DLD1 (cell line): ENCODE data around the gene TTR.

Source experiments
- in situ Hi-C: cut with HindIII; loops from 2 replicates; pipeline ENCODE4 v1.10.0; 2017; ENCODE audit warnings: low sequenced_read_pairs

TTR gene

DNA sequence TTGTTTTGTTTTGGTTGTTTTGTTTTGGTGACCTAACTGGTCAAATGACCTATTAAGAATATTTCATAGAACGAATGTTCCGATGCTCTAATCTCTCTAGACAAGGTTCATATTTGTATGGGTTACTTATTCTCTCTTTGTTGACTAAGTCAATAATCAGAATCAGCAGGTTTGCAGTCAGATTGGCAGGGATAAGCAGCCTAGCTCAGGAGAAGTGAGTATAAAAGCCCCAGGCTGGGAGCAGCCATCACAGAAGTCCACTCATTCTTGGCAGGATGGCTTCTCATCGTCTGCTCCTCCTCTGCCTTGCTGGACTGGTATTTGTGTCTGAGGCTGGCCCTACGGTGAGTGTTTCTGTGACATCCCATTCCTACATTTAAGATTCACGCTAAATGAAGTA, at the start of gene TTR:
Gene TTR, plus strand, starts transcription at position 250 of the 400 bp plus-strand sequence. Its CDS starts 26 bp downstream, at position 276.
- in situ Hi-C loops = no loop called here

DNA sequence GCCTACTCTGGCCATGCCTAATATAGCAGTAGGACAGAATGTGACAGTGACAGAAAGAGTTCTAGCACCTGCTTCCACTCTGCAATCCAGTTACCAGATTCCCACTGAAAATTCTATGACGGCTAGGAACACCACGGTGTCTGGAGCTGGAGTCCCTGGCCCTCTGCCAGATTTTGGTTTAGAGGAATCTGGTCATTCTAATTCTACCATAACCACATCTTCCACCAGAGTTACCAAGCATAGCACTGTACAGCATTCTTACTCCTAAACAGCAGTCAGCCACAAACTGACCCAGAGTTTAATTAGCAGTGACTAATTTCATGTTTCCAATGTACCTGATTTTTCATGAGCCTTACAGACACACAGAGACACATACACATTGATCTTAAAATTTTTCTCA, 45.2 kb upstream of the TTR start:
- in situ Hi-C loops = no loop called here

DNA sequence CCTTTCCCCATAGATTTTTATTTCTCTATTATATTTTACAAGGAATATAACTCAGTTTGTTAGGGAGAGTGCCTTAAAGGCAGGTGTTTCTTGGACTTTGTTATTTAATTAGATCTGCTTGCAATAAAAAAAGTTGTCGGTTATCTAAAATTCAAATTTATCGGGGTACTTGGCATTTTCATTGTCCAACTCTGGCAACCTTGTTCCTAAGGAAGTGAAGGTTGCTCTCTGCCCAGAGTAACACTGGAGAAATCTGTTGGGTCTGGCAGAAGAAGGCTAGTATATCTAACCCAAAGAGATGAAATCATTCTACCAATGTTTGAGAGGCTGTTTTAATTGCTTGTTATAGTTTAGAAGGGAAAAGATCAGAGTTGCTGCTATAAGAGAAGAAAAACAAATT, 42.8 kb upstream of the TTR start:
- in situ Hi-C loops = no loop called here

DNA sequence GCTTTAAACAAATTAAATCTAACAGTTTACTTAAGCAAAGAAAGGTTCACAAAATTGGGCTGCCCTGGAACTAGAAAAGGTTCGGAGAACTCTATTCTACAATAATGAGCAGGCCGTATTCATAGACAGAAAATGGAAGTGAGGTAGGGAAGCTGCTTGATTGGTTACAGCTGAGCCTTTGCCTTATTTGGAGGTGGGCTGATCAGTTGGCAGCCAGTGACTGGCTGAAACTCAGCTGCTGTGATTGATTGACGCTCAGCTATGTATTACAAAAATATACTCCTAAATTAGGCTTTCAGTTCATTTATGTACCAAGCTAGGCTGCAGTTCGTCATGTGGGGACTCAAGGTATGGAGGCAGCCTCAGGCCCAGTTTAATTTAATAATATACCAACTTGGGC, 42.3 kb upstream of the TTR start:
- in situ Hi-C loops = no loop called here

DNA sequence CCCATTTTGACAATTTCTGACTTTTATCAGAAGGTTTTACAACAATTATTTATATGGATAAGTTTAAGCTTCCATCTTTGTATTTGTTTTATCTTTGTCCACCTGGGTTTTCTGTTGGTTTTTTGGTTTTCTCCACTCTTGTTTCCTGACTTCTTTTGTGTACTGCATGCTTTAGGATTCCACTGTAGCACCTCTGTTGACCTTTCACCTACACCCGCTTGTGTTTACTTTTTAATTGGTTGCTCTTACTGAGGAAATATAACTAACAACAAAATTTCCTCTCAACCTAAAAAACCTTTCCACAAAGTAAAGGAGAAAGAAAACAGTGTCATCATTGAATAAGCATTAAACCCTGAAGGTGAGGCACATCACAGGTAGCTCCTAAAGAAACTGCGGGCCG, 39.8 kb upstream of the TTR start:
- in situ Hi-C loops = no loop called here

DNA sequence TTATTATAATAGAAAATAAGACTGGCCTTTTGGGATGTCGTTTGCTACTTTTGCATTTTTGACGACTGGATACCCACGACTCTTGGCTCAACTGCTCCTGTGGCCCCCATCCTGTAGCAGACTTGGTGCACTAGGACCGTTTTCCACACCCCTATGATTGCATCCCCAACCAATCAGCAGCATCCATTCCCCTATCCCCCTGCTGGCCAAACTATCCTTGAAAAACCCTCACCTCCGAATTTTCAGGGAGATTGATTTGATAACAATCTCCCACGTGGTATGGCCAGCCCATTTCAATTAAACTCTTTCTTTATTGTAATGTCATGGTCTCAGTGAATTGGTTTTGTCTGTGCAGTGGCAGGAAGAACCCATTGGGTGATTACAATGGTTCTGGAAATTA, 37.9 kb upstream of the TTR start:
- in situ Hi-C loops = no loop called here

DNA sequence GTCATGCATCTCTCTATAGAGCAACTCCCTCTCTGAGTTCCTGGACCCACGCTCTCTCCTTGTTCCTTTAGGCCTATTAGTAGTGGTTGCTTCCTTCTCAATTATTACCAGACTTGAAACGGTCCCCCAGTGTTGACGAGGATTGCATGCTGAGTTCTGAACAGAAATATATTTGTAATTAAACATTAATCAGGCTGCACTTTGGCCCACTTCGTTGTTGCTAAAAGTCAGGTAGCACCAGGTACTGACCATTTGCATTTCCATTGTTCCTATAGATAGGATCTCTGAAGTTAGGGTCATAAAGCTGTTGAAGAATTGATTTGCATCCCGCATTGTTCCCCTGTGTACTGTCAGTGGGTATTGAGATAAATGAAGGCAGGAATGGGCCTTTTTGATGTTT, 36.9 kb upstream of the TTR start:
- in situ Hi-C loops = no loop called here

DNA sequence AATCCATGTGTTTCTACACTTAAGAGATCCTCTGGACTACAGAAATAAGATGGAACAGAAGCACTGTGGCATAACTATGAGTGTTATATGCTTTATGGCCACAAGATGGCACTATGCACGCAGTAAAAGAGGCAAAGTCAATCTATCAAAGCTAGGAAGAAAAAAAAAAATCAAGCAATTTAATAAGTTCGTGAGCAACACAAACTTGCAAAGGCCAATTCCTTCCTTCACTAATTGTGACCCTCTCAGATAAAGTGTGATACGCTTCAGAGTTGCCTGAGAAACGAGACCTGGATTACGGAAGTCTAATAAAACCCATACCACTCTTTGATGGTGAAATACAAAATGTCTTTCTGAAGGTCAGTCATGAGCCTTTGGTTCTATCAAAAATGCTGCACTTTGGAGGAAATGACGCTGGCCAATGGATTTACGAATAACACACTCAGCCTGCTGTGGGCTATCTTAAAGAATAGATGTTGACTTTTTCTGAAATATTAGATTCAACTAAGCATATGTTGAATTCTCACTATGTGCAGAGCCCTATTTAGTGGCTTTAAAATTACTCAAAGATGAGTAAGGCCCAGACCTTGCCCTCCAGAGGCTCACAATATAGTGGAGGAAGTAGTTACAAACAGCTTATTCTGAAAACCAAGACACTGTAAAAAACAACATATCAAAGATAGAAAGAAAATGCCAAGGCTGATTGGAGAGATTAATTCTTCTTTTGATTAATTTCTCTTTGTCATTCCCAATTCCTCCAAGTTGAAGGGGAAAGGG, 35.5 kb upstream of the TTR start:
- in situ Hi-C loops = no loop called here

DNA sequence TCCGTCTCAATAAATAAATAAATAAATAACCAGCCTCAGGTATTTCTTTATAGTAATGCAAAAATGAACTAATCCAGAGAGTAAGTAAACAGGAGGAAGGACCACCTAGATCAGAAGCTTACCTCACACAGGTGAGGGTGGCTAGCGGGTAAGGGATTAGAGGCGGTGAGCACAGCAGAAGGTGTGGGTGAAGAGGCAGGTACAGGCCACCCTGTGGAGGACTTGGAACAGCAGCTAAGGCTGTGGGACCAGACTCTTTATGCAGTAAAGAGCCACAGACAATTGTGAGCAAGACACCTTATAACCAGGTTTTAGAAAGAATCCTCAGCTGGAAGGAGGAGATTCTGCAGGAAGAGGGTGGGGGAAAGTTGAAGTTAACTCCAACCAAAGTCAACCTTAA, 34.2 kb upstream of the TTR start:
- in situ Hi-C loops = no loop called here

DNA sequence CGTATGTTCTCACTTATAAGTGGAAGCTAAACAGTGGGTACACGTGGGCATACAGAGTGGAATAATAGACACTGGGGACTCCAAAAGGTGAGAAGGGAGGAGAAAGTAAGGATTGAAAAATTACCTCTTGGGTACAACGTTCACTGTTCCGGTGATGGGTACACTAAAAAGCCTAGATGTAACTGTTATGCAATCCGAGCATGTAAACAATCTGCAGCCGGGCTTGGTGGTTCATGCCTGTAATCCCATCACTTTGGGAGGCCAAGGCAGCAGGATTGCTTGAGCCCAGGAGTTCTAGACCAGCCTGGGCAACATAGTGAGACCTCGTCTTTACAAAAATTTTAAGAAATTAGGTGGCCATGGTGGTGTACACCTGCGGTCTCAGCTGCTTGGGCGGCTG, 33.1 kb upstream of the TTR start:
- in situ Hi-C loops = no loop called here

DNA sequence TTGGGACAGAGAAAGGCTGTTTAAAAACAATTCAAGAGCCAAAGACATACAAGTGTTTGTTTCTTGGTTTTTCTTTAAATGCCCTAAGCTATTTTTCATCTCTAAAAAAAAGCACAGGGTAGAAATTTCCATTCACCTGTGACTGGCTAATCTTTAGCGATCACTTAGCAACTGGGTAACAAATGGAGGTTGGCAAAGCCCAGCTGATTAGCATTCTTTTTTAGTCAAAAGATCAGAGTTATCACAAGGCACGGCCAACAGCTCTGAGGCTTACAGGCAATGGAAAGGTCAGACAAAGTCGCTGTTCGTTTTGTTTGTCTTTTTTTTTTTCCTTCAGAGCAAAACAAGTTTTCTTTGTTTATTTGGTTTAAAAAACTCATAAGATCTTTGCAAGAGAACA, 29.0 kb upstream of the TTR start:
- in situ Hi-C loops = no loop called here

DNA sequence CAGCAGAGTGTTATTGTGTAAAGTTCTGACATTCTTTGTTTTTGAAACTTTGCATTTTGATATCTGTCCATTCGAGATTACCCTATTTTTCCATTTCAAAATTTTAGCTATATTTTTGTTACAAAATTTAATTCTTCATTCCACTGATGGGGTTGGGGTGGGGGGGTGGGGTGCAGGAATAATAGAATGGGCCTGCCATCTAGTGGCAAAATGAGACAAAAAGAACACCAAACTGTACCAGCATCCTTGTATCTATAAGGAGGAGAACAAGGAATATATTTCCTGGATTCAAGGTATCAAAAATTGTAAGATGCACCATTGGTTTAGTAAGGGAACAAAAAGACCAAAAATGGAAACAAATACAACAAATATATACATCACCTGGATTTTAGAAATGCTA, 27.9 kb upstream of the TTR start:
- in situ Hi-C loops = no loop called here

DNA sequence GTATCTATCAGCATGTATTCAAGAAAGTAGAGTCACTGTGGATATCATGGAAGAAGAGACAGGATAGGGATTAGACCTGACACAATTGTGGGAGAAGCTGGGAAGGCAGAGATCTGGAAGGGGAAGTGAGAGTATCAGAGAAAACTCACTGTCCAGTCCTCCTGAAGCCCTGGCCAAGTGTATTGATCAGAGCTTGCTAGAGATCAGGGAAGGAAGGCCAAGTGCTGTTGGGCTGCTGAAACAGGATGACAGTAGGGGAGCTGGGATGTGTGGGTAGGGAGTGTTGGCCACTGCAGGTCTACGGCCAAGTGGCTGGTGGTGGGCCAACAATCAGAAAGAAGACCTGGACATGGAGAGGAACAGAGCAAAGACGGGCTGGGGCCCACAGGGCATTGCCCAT, 26.3 kb upstream of the TTR start:
- in situ Hi-C loops = no loop called here

DNA sequence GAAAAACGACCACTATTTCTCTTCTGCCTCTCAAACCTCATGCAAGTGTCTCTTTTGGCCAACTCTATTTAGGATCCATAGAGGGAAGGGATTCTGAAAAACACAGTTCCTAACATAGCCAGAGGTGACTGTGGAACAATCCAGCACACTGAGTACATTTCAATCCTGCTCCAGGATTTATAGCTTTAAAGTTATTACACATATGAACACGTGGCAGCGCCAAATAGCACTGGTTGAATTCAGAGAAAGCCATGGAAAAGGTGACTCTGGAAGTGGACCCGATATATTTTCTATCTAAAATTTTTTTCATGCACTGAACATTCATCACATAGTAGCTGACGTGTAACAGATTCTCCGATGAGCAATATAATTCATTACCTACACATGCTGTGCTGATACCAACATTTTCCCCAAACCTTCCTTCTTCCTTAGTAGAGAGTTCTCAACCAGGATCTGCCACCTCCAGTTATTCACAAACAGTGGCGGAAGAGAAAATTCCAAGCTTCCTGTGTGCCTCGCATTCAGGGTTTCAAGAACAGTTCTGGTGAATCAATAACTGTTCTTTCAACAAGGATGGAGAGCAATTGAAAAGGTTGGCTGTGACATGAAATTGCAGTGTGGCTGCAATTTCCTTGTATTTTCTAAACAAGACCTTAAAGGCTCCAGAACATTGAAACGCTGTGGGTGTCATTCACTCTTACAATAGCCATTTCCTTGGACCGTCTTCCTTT, 25.7 kb upstream of the TTR start:
- in situ Hi-C loops = no loop called here

DNA sequence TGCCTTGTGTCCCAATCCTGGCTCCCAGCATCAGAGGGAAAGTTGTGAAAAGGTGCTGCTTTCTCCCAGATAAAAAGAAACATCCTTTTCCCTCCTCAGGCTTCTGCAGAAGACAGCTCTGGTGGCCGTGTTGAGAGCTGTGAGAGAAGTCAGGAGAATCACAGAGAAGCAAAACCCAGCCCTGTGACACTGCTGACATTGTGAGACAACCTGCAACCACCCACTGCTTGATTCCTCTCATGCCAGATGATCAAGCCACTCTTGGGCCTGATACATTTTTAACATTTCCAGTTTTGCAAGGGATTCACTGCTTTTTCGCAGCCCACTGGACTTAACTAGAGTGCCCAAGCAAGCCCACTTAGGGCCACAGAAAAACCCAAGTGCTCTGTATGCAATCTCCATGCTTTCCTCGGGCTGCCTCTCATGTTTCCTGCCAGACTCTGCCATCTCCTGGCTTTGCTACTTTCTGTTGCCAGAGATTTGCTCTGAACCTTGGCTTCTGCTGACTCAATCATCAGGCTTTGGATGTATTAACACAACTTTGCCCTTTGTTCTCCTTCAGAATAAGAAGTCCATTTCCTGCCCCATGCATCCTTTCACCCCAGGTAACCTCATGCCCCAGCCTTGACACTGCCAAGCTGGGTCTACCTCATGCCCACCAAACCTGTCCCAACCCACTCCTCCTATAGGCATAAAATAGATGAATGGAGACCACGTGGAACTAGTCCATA, 24.9 kb upstream of the TTR start:
- in situ Hi-C loops = no loop called here

DNA sequence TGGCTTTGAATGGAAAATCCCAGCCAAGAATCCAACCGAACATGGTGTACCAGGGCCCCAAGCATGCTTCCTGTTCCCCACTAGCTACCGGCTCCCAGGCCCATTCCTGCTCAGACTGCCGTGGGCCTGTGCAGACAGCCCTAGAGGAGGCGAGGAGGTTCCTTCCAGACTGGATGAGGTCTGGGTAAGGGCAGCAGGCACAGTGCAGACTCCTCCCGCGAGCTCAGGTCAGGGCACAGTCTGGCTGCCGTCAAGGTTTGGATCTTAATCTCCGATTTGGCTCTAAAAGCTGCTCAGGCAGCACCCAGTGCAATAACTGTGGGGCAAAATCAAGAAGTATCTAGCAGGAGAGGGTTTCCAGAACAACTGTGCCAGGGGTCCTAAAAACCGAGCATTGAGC, 19.3 kb upstream of the TTR start:
- in situ Hi-C loops = no loop called here

DNA sequence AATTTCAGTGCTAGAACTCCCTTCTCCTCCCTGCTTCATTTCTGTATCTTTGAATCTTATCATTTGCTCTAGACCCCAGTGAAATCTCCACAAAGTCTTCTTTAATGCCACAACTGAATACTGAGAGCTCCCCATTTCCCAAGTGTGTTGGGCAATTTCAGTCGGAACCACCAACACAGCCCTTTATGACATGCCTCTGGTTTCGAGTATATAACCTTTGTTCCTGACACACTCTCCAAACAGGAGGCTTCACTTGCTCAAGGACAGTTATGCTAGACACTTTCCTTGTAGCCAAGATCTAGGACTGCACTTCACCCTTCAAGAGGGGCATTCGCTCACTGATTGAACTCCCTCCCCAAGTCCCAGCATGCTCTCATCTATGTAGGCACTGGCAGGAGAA, 18.6 kb upstream of the TTR start:
- in situ Hi-C loops = no loop called here

DNA sequence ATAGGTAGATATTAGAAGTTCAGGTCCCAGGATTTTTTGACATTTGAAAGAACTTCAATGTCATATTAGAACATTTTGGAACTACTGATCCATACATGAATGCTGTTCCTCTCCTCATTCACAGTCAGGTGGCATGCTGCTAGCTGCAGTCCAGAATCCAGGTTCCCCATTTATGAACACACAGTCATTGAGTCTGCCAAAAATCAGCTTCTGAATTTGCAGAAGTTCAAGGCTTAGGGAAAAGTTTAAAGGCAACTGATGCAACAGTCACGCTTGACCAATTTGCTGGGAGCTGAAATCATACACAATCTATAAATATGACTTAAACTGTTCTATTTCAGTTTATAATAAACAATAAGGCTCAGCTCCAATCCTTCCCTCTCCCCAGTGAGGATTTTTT, 17.3 kb upstream of the TTR start:
- in situ Hi-C loops = no loop called here

DNA sequence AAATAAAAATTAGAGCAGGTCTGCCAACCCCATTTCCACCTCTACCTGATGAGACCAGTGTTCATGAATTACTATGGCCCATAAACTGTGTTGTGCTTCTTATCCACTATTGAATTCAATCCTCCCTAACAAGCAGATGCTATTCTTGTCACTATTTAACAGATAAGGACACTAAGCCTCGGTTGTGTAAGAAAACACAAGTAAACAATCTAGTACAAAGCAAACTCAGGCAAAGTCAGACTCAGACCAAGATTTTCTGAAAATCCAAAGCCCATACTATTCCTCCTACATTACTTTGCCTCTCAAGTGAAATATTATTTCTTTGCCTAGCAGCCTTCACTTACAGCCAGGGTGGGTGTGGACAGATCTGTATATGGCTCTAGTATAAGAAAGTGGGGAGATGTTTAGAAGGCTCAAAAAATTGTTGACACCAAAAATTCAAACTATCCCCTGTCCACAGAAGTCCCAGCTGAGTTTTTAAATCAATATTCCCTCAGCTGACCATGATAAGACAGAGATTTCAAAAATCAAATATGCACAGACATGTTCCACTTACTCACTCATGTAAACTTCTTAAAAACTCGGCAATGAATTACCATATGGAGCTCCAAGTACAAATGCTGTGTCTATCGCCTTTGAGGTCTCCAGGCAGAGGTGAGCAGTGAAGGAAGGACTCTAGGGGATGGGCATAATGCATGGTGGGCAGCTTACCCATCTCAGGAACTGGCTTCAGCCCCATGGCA, 16.0 kb upstream of the TTR start:
- in situ Hi-C loops = no loop called here

DNA sequence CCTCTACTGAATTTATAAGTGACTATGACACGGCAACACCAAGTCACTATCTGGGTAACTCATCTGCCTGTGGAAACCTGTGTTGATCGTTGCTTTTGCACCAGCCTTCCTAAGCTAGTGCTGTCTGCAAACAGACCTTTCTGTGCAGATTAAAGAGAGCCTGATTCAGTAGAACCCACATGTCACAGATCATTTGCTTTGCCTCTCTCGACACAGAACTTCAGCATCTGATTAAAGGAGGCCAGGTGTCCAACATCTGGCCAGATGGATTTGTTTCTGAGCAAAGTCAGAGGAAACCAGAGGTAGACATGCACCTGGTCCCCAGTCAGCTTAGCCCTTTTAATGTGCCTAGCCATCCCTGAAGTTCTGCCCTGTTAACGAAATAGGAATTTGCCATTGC, 15.0 kb upstream of the TTR start:
- in situ Hi-C loops = no loop called here

DNA sequence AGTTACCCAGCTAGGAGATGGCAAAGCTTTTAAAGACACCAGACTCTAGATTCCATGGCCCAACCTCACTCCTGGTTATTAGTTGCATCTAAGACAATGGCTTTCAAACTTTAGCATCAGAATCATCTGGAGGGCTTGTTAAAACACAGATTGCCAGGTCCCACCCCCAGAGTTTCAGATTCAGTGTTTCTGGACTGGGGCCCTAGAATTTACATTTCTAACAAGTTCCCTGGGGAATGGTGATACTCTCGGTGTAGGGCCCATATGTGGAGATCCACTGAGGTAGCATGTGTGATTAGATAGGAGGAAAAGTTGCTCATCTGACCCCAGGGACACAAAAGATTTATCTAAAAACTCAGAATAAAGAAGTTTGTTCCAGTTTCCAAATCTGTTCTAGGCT, 14.5 kb upstream of the TTR start:
- in situ Hi-C loops = no loop called here
